Tibial nerve (tissue), 4 donors: ENCODE data around the gene ANXA11. TPM values are rescaled to one million over a fixed set of nuclear protein-coding genes. Genes with fewer than 3 reads are reported as not detected.
A peak's percentile ranks its signal among the peaks of the same experiment; 100 is the strongest.

ENCODE experiments used
- DNase-seq, 2 donors: peaks; one replicate each; pipeline ENCODE4 v3.0.0-alpha.2; 2019; ENCODE audit warnings: low spot score in 2 of 2
- H3K27ac ChIP-seq, 4 donors: fragments of 200-600 bp; sonication (generic) in 3 of 4; one replicate each; pipeline ENCODE4 v1.5.1; 2017 to 2019; ENCODE audit warnings: mild to moderate bottlenecking in 1 of 4
- H3K27me3 ChIP-seq, 2 donors: fragments of 200-600 bp; sonication (generic) in 1 of 2; one replicate each; pipeline versions ENCODE4 v1.5.1 to v1.6.0; 2017 to 2019
- H3K36me3 ChIP-seq, 3 donors: fragments of 200-600 bp; sonication (generic); one replicate each; pipeline ENCODE4 v1.5.1; 2018 to 2019
- H3K4me1 ChIP-seq, 4 donors: fragments of 200-600 bp; sonication (generic) in 3 of 4; one replicate each; pipeline ENCODE4 v1.5.1; 2017 to 2019
- H3K4me3 ChIP-seq, 4 donors: fragments of 200-600 bp; sonication (generic) in 3 of 4; one replicate each; pipeline ENCODE4 v1.5.1; 2017 to 2019; ENCODE audit warnings: mild to moderate bottlenecking in 1 of 4, moderate library complexity in 1 of 4
- H3K9me3 ChIP-seq, 4 donors: fragments of 200-600 bp; sonication (generic) in 3 of 4; one replicate each; pipeline ENCODE4 v1.5.1; 2017 to 2019
- CTCF ChIP-seq, 5 experiments: fragments of 200-600 bp in 3 of 5; fragments of 450-650 bp in 2 of 5; sonication (generic) in 3 of 5; IDR thresholded peaks; one replicate each; pipeline ENCODE4 v1.5.1; 2016 to 2019; ENCODE audit warnings: antibody characterized with exemption in 5 of 5, mild to moderate bottlenecking in 3 of 5, moderate library complexity in 2 of 5
- EP300 ChIP-seq, 2 donors: sonication (generic); formaldehyde crosslinking; IDR thresholded peaks; one replicate each; pipeline ENCODE4 v1.6.1; 2017; ENCODE audit warnings: antibody characterized with exemption in 2 of 2, mild to moderate bottlenecking in 1 of 2
- POLR2A ChIP-seq, 2 donors: fragments of 450-650 bp; IDR thresholded peaks; one replicate each; pipeline ENCODE4 v1.6.1; 2017; ENCODE audit warnings: antibody characterized with exemption in 2 of 2, mild to moderate bottlenecking in 2 of 2, moderate library complexity in 2 of 2
- WGBS, 2 donors: methylation state at CpG; one replicate each; pipeline ENCODE4 v1.1.5; 2018; 5-methylcytosine and 5-hydroxymethylcytosine counted together
- total RNA-seq, 4 donors: library from RNA; depleted of rRNA; stranded (reverse); fragments of >200 nt; gene quantifications; one replicate each; pipeline ENCODE4 v1.1.0, GENCODE V29; 2016

ANXA11 gene
- total RNA-seq, 4 donors from 2014 or later = 99.8 to 128 (median 113) TPM

- Histone ChIP-seq H3K4me3 (no peak overlapping the region), H3K9me3 (peaks cover 0 to 5% (median 0%) of the 10 kb centered on the region in 4 donors), H3K27me3 (no peaks in the 10 kb centered on the region), H3K27ac (peak overlapping the region in 2 of 4 donors; percentile 68 to 81), H3K36me3 (peaks cover 0 to 96% (median 23%) of the 10 kb centered on the region in 3 donors), H3K4me1 (peaks cover 0 to 48% (median 12%) of the 10 kb centered on the region in 4 donors)
- WGBS, 2 donors = 64 to 66% methylated on average over 10 of the region's 10 CpGs
- no peak for DNase-seq
- TF ChIP-seq POLR2A (IDR thresholded peaks at IDR 0.05) = no peak
- peak in 1 of 2 donors; percentile 26 for TF ChIP-seq EP300 (IDR thresholded peaks at IDR 0.05)
- no peak for TF ChIP-seq CTCF (IDR thresholded peaks at IDR 0.05)
These were observed 50.2 kb downstream of the ANXA11 start for GRCh38 chr10:80154978-80155695.

GRCh38 chr10:80154626-80154977 lies 50.7 kb downstream of the ANXA11 start:
- peaks cover 0 to 98% (median 23%) of the 10 kb centered on the region in 3 donors for H3K36me3 ChIP-seq
- peaks cover 0 to 44% (median 12%) of the 10 kb centered on the region in 4 donors for H3K4me1 ChIP-seq
- H3K27me3 ChIP-seq = no peaks in the 10 kb centered on the region

GRCh38 chr10:80153460-80153859 lies 51.9 kb downstream of the ANXA11 start:
- Histone ChIP-seq H3K4me1 (peaks cover 0 to 32% (median 7%) of the 10 kb centered on the region in 4 donors), H3K27me3 (no peaks in the 10 kb centered on the region), H3K9me3 (peaks cover 0 to 21% (median 3%) of the 10 kb centered on the region in 4 donors), H3K36me3 (peaks cover 0 to 99% (median 23%) of the 10 kb centered on the region in 3 donors), H3K4me3 (no peak overlapping the region), H3K27ac (no peak overlapping the region)
- 61 to 75% methylated on average over 3 of the region's 3 CpGs for WGBS, 2 donors
- TF ChIP-seq CTCF (IDR thresholded peaks at IDR 0.05) (no peak), POLR2A (IDR thresholded peaks at IDR 0.05) (no peak), EP300 (IDR thresholded peaks at IDR 0.05) (no peak)
- no peak for DNase-seq

More at GRCh38 chr10:80154626-80154977, 50.7 kb downstream of the ANXA11 start:
- TF ChIP-seq CTCF (IDR thresholded peaks at IDR 0.05) (no peak), POLR2A (IDR thresholded peaks at IDR 0.05) (no peak), EP300 (IDR thresholded peaks at IDR 0.05) (no peak)
- Histone ChIP-seq H3K9me3 (peaks cover 0 to 10% (median 0%) of the 10 kb centered on the region in 4 donors), H3K4me3 (no peak overlapping the region), H3K27ac (peak overlapping the region in 2 of 4 donors; percentile 68 to 81)
- DNase-seq = no peak
- WGBS, 2 donors = 79 to 89% methylated on average over 3 to 5 of the region's 5 CpGs

GRCh38 chr10:80152820-80153219 lies 52.5 kb downstream of the ANXA11 start:
- Histone ChIP-seq H3K4me1 (peaks cover 0 to 26% (median 2%) of the 10 kb centered on the region in 4 donors), H3K36me3 (peaks cover 0 to 97% (median 20%) of the 10 kb centered on the region in 3 donors), H3K4me3 (no peak overlapping the region), H3K9me3 (peaks cover 0 to 22% (median 3%) of the 10 kb centered on the region in 4 donors), H3K27me3 (no peaks in the 10 kb centered on the region), H3K27ac (peak overlapping the region in 1 of 4 donors; percentile 28)
- no peak for DNase-seq
- 81 to 92% methylated on average over 6 of the region's 6 CpGs for WGBS, 2 donors
- no peak for TF ChIP-seq POLR2A (IDR thresholded peaks at IDR 0.05)
- TF ChIP-seq EP300 (IDR thresholded peaks at IDR 0.05) = no peak
- no peak for TF ChIP-seq CTCF (IDR thresholded peaks at IDR 0.05)

GRCh38 chr10:80150172-80150571 lies 55.2 kb downstream of the ANXA11 start:
- peaks cover 0 to 22% (median 3%) of the 10 kb centered on the region in 4 donors for H3K9me3 ChIP-seq
- H3K36me3 ChIP-seq = peaks cover 0 to 74% (median 5%) of the 10 kb centered on the region in 3 donors
- no peak for DNase-seq
- peaks cover 0 to 18% (median under 1%) of the 10 kb centered on the region in 4 donors for H3K4me1 ChIP-seq
- TF ChIP-seq POLR2A (IDR thresholded peaks at IDR 0.05) (no peak), CTCF (IDR thresholded peaks at IDR 0.05) (no peak), EP300 (IDR thresholded peaks at IDR 0.05) (no peak)
- H3K4me3 ChIP-seq = no peak overlapping the region
- H3K27ac ChIP-seq = no peak overlapping the region
- 68 to 78% methylated on average over 2 of the region's 2 CpGs for WGBS, 2 donors
- no peaks in the 10 kb centered on the region for H3K27me3 ChIP-seq
